ENCODE measurements around the gene SMYD3.

GRCh38 chr1:246537441-246537840 is 30.4 kb upstream of the SMYD3 start:
- no peak for TF ChIP-seq EGR2 (tag by site-specific recombination; IDR thresholded peaks at IDR 0.05; ENCODE audit: low read depth)
- TF ChIP-seq ZNF549 (tag by site-specific recombination; IDR thresholded peaks at IDR 0.05) = no peak
- TF ChIP-seq CTCF (tag by site-specific recombination; IDR thresholded peaks at IDR 0.05) = no peak
- TF ChIP-seq TCF7L2 (IDR thresholded peaks at IDR 0.05; ENCODE audit: borderline replicate concordance, low read depth, low read length) = no peak
- TF ChIP-seq WT1 (tag by site-specific recombination; IDR thresholded peaks at IDR 0.05) = no peak
- no peak for TF ChIP-seq OVOL3 (tag by site-specific recombination; IDR thresholded peaks at IDR 0.05)
- no peak for TF ChIP-seq ZSCAN30 (tag by site-specific recombination; IDR thresholded peaks at IDR 0.05)
- TF ChIP-seq ZNF830 (tag by site-specific recombination; IDR thresholded peaks at IDR 0.05; ENCODE audit: low read depth) = no peak
- TF ChIP-seq ZNF37A (tag by site-specific recombination; IDR thresholded peaks at IDR 0.05) = no peak
- TF ChIP-seq REPIN1 (tag by site-specific recombination; IDR thresholded peaks at IDR 0.05; ENCODE audit: low read depth) = no peak
